PC-3 (cell line): Measurements from ENCODE around the gene SPTBN2. TPM values are rescaled to one million over a fixed set of nuclear protein-coding genes. Genes with fewer than 3 reads are reported as not detected.

Experiments
- ATAC-seq: fragments of 200-7000 bp; cut with Tn5 transposase; 2 replicates; pipeline ENCODE4 v1.9.1; 2020; ENCODE audit warnings: mild to moderate bottlenecking, moderate library complexity
- BruUV-seq: library from RNA; stranded (reverse); fragments of 400-500 nt; replicated peaks from 2 replicates; lab custom pipeline; 2021; lab: Mats Ljungman, UMichigan
- CTCF ChIA-PET: fragments of 300-600 bp; sonication (Branson Sonifier 250); formaldehyde crosslinking; loops from one replicate; lab custom pipeline; 2022; ENCODE audit warnings: antibody characterized with exemption; lab: Charles Lee
- POLR2A ChIA-PET: fragments of 300-600 bp; sonication (Branson Sonifier 250); formaldehyde crosslinking; loops from one replicate; lab custom pipeline; 2022; ENCODE audit warnings: antibody characterized with exemption; ENCODE audit not compliant: unreplicated experiment; lab: Charles Lee
- DNase-seq: peaks from one replicate; pipeline ENCODE4 v3.0.0-alpha.2; 2015
- H2AFZ ChIP-seq: fragments of 300-600 bp; sonication (generic); 2 replicates; pipeline ENCODE4 v1.6.0; 2016; ENCODE audit warnings: antibody characterized with exemption, low read length
- H3F3A ChIP-seq: fragments of 300-600 bp; sonication (generic); one replicate; pipeline ENCODE4 v1.6.0; 2017; ENCODE audit warnings: antibody characterized with exemption, low read length, control low read depth, mild to moderate bottlenecking; ENCODE audit not compliant: unreplicated experiment
- H3K27ac ChIP-seq: fragments of 300-600 bp; sonication (generic); 2 replicates; pipeline ENCODE4 v1.5.1; 2016; ENCODE audit warnings: mild to moderate bottlenecking, low read length
- H3K27me3 ChIP-seq: fragments of 300-600 bp; sonication (generic); 2 replicates; pipeline ENCODE4 v1.6.1; 2016; ENCODE audit warnings: low read length, mixed read lengths
- H3K36me3 ChIP-seq: fragments of 300-600 bp; sonication (generic); 2 replicates; pipeline ENCODE4 v1.6.1; 2016; ENCODE audit warnings: low read depth, mixed run types, low read length, mixed read lengths
- H3K4me1 ChIP-seq: fragments of 300-600 bp; sonication (generic); 2 replicates; pipeline ENCODE4 v1.5.1; 2016; ENCODE audit warnings: low read length; ENCODE audit not compliant: insufficient read depth
- H3K4me2 ChIP-seq: fragments of 300-600 bp; sonication (generic); 2 replicates; pipeline ENCODE4 v1.6.0; 2016; ENCODE audit warnings: low read length
- H3K4me3 ChIP-seq: fragments of 300-600 bp; sonication (generic); 2 replicates; pipeline ENCODE4 v1.5.1; 2016; ENCODE audit warnings: mild to moderate bottlenecking, low read length, mixed read lengths
- H3K79me2 ChIP-seq: fragments of 300-600 bp; sonication (generic); 2 replicates; pipeline ENCODE4 v1.6.1; 2017; ENCODE audit warnings: low read length, mixed read lengths
- H3K9ac ChIP-seq: fragments of 300-600 bp; sonication (generic); 2 replicates; pipeline ENCODE4 v1.6.0; 2016; ENCODE audit warnings: mild to moderate bottlenecking, low read length
- H3K9me2 ChIP-seq: fragments of 300-600 bp; sonication (generic); replicated peaks from 2 replicates; pipeline ENCODE4 v1.6.1; 2016; ENCODE audit warnings: mixed run types, low read length, mixed read lengths
- H3K9me3 ChIP-seq: fragments of 300-600 bp; sonication (generic); 2 replicates; pipeline ENCODE4 v1.6.1; 2016; ENCODE audit warnings: low read length, mixed read lengths
- H4K20me1 ChIP-seq: fragments of 300-600 bp; sonication (generic); 2 replicates; pipeline ENCODE4 v1.6.1; 2016; ENCODE audit warnings: low read length, mixed read lengths
- CTCF ChIP-seq: fragments of 300-600 bp; sonication (generic); conservative IDR thresholded peaks from 2 replicates; pipeline ENCODE4 v1.5.1; 2017; ENCODE audit warnings: antibody characterized with exemption, low read depth, mild to moderate bottlenecking, low read length
- EZH2 ChIP-seq: fragments of 300-600 bp; sonication (generic); IDR thresholded peaks from one replicate; pipeline ENCODE4 v1.6.1; 2017; ENCODE audit warnings: antibody characterized with exemption, mild to moderate bottlenecking, low read length; ENCODE audit not compliant: unreplicated experiment
- EZH2phosphoT487 ChIP-seq: fragments of 300-600 bp; sonication (generic); IDR thresholded peaks from 2 replicates; pipeline ENCODE4 v1.6.1; 2018; ENCODE audit warnings: mild to moderate bottlenecking, antibody characterized with exemption, low read length, borderline replicate concordance
- intact Hi-C: fragments of 100-400 bp; cut with micrococcal nuclease; formaldehyde crosslinking; loops from 2 replicates; pipeline ENCODE4 v1.9.0; 2023
- total RNA-seq: library from RNA; depleted of rRNA; stranded (reverse); fragments of >200 nt; gene quantifications from 2 replicates; pipeline ENCODE4 v1.2.3, GENCODE V29; 2014

Gene SPTBN2
- total RNA-seq, 1 experiment from 2014 or later, result 74.9 TPM

DNA sequence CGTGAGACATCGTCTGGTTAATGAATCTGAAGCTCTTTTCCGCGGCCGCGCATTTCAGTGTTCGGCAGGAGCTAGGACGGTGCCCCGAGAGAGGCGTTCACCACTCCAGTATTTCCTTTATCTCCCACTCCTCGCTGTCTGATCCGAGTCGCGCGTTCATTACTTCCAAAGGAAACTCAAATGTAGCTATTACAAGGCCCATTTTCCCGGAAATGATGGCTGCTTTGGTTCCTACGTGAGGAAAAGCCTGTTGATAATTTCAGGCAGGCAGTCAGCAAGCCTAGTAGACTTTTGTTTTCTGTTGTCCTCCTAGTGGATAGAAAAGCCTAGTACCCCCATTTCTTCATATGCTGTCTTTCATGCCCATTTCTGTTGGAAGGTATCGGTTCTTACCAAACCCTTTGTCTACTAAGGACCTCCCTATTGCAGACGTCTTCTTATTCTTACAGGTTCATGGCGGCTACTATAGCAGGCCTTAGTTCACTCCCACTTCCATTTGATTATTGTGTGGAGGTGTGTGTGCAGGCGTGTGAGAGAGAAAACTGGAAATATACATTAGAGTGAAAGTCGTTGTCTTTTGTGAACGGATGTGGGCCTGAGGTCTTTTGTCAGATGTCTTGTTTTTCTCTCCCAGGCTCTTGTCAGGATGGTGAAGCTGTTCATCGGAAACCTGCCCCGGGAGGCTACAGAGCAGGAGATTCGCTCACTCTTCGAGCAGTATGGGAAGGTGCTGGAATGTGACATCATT, 89.8 kb downstream of the SPTBN2 start:
- ATAC-seq (no peak), DNase-seq (peak; percentile 41)
- Histone ChIP-seq H3K27ac (peak overlapping the region; percentile 73), H3K36me3 (peaks cover 50% of the 10 kb centered on the region), H3K4me1 (peaks cover 43% of the 10 kb centered on the region), H3K4me2 (peak overlapping the region; percentile 94), H3K27me3 (no peaks in the 10 kb centered on the region), H3K4me3 (peak overlapping the region; percentile 95), H2AFZ (peak overlapping the region; percentile 53), H3K9ac (peak overlapping the region; percentile 96), H3K9me3 (no peaks in the 10 kb centered on the region), H3K79me2 (peaks cover 97% of the 10 kb centered on the region), H4K20me1 (peaks cover 58% of the 10 kb centered on the region), H3K9me2 (no peaks in the 10 kb centered on the region), H3F3A (peaks cover 7% of the 10 kb centered on the region)
- POLR2A ChIA-PET, result interaction anchor here (0.6 kb wide), 1 partner anchor 13 kb away, joined by 5 read pairs; no protein-coding TSS in a partner anchor
- BruUV-seq, result TSS peak; percentile 60
- CTCF ChIA-PET, result no interaction called here
- TF ChIP-seq EZH2, result no peak
- TF ChIP-seq CTCF, result no peak
- TF ChIP-seq EZH2phosphoT487, result no peak
- intact Hi-C loops, result loop anchor here (2.0 kb wide), 1 partner anchor 22 kb away; the partner anchor contains the start of gene RBM14

DNA sequence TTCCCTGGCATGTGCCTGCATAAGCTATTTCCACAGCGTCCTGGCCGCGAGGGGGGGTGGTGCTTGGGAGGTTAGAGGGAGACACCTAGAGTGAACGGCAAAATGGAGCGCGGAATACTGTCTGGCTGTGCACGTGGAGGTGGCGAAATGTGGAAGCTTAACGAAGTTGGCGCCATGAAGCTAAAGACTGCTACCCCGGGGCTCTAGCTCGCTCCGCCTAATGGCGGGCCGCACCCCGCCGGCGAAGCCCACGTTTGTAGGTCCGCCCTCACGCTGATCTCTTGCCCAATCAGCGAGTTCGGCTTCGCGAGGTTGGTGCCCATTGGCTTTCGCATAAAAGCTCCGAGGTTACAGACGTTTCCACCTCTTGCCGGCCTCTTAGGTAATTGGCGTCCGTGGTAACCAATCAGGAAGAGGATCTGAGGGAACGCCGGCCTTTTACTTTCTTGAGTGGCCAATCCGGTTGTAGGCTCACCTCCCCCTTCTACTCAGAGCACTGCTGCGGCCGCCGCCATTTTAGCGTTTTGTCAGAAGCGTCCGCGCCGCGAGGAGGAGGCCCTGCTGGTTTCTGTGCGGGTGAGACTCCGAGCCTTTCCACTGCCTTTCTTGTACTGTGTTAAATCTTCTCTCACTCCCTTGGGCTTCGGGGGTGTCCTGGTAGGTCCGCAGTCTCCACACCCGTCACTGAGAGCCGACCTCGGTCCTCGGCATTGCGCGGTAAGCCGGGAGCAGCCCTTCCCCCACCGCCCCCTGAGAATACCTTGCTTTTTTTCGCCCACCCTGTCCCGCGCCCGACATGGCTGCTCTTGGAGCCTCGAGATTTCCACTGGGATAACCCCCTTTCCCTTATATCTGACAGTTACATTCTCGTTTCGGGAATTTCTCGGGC, 90.6 kb downstream of the SPTBN2 start, which contains the start of gene RBM4:
Gene RBM4 (plus strand): TSS at position 527 of the 889 bp plus-strand sequence. CDS start 1,009 bp downstream, outside the sequence.
- CTCF ChIA-PET, result interaction anchor here (0.6 to 1.2 kb wide), 3 partner anchors 46 to 841 kb away, joined by 3 to 5 read pairs (median 3); partner anchors contain the start of gene CCDC87
- TF ChIP-seq EZH2phosphoT487 (no peak), EZH2 (no peak)
- Histone ChIP-seq H3K27me3 (no peaks in the 10 kb centered on the region), H3K27ac (peak within 1 kb of the TSS; percentile 73), H3K9me3 (no peaks in the 10 kb centered on the region), H4K20me1 (peaks cover 52% of the 10 kb centered on the region), H3K79me2 (peaks cover 97% of the 10 kb centered on the region), H3K4me1 (peaks cover 43% of the 10 kb centered on the region), H3K9ac (peak within 1 kb of the TSS; percentile 96), H3F3A (peaks cover 7% of the 10 kb centered on the region), H3K4me2 (peak within 1 kb of the TSS; percentile 94), H3K9me2 (no peaks in the 10 kb centered on the region), H2AFZ (peak within 1 kb of the TSS; percentile 76), H3K4me3 (peak within 1 kb of the TSS; percentile 95), H3K36me3 (peaks cover 44% of the 10 kb centered on the region)
- ATAC-seq, result peak; percentile 93
- peak; percentile 100 for DNase-seq
- BruUV-seq, result no TSS peak
- intact Hi-C loops, result loop anchor here (2.0 kb wide), 1 partner anchor 22 kb away; the partner anchor contains the start of gene RBM14
- POLR2A ChIA-PET, result interaction anchor here (0.6 to 1.2 kb wide), 6 partner anchors 19 to 558 kb away, joined by 4 to 20 read pairs (median 4); partner anchors contain the start of genes DPP3, RBM14 and RBM4B
